Posterior cingulate gyrus (tissue), 11 donors: ENCODE measurements around the gene RSPH6A.

ENCODE experiments used
- DNase-seq, 10 donors: peaks; one replicate each; pipeline versions ENCODE4 v3.0.0 to v3.0.0-alpha.2; 2020 to 2021; ENCODE audit warnings: mixed read lengths in 3 of 10
- intact Hi-C: fragments of 100-400 bp; cut with DNase I; formaldehyde crosslinking; loops from one replicate; pipeline ENCODE4 v1.15.1; 2023

The RSPH6A gene

GRCh38 chr19:45782162-45782691, 32.9 kb downstream of the RSPH6A start, which contains the start of gene DMPK:
Gene DMPK (minus strand): TSS chr19:45782490. CDS start chr19:45782352, 138 bp downstream.
- intact Hi-C loops, result no loop called here

GRCh38 chr19:45781214-45782161, 33.6 kb downstream of the RSPH6A start:
- DNase-seq, result peak in 1 of 10 donors; percentile 85
- intact Hi-C loops, result no loop called here

More at GRCh38 chr19:45782162-45782691, 32.9 kb downstream of the RSPH6A start, which contains the start of gene DMPK:
- DNase-seq, result no peak

- intact Hi-C loops, result no loop called here
- no peak for DNase-seq
These were observed 34.5 kb downstream of the RSPH6A start for GRCh38 chr19:45780448-45781213.

- no peak for DNase-seq
- intact Hi-C loops, result no loop called here
These were observed 35.0 kb downstream of the RSPH6A start for GRCh38 chr19:45780146-45780447.

- no peak for DNase-seq
- intact Hi-C loops, result no loop called here
These were observed 35.6 kb downstream of the RSPH6A start for GRCh38 chr19:45779231-45780145.

GRCh38 chr19:45778010-45778661, 37.0 kb downstream of the RSPH6A start:
- no peak for DNase-seq
- intact Hi-C loops, result no loop called here

GRCh38 chr19:45777395-45777961, 37.6 kb downstream of the RSPH6A start:
- intact Hi-C loops, result no loop called here
- DNase-seq, result no peak

- intact Hi-C loops, result no loop called here
These were observed 40.3 kb downstream of the RSPH6A start for GRCh38 chr19:45774765-45775164.

GRCh38 chr19:45773384-45773783, 41.7 kb downstream of the RSPH6A start:
- intact Hi-C loops, result no loop called here
- DNase-seq, result no peak

More at GRCh38 chr19:45774765-45775164, 40.3 kb downstream of the RSPH6A start:
- DNase-seq, result no peak

GRCh38 chr19:45772912-45773311, 42.2 kb downstream of the RSPH6A start:
- intact Hi-C loops, result no loop called here
- DNase-seq, result no peak

- intact Hi-C loops, result no loop called here
- DNase-seq, result no peak
These were observed 42.8 kb downstream of the RSPH6A start for GRCh38 chr19:45772130-45772840.

GRCh38 chr19:45771311-45771933, 43.7 kb downstream of the RSPH6A start:
- DNase-seq, result peak in 1 of 10 donors; percentile 85
- intact Hi-C loops, result no loop called here

- intact Hi-C loops, result loop anchor here (1.0 kb wide), 1 partner anchor 29 kb away; no protein-coding TSS in a partner anchor
These were observed 44.7 kb downstream of the RSPH6A start for GRCh38 chr19:45770192-45771101.

GRCh38 chr19:45769821-45770191, 45.3 kb downstream of the RSPH6A start:
- intact Hi-C loops, result loop anchor here (1.0 to 5.0 kb wide), 2 partner anchors 29 to 38 kb away; partner anchors contain the start of genes FBXO46 and MEIOSIN
- peak in 6 of 10 donors; percentile 31 to 92 (median 43) for DNase-seq

More at GRCh38 chr19:45770192-45771101, 44.7 kb downstream of the RSPH6A start:
- DNase-seq, result peak; percentile 83 to 98 (median 91)

GRCh38 chr19:45768984-45769782, 45.9 kb downstream of the RSPH6A start, which contains the start of gene SIX5:
Gene SIX5 (minus strand): TSS chr19:45769252. CDS start chr19:45768844, 408 bp downstream.
- intact Hi-C loops, result loop anchor here (5.0 kb wide), 1 partner anchor 37 kb away; the partner anchor contains the start of genes FBXO46 and MEIOSIN
- DNase-seq, result peak; percentile 93 to 99 (median 97)

- intact Hi-C loops, result loop anchor here (5.0 kb wide), 1 partner anchor 36 kb away; the partner anchor contains the start of genes FBXO46 and MEIOSIN
- peak in 1 of 10 donors; percentile 86 for DNase-seq
These were observed 46.5 kb downstream of the RSPH6A start for GRCh38 chr19:45768655-45768983.
